ENCODE measurements around the gene IL10RA. TPM values are rescaled to one million over a fixed set of nuclear protein-coding genes. Genes with fewer than 3 reads are reported as not detected.

Gene IL10RA
- total and polyA plus RNA-seq, 2 experiments from 2014 or later = 0.10 TPM; not detected in 1

- 0 out of 2 replicates have a peak, but pooled peaks cover 4% of the 10 kb centered on the region for H3K27me3 ChIP-seq (ENCODE audit: insufficient read depth)
- H3F3A ChIP-seq (replicated peaks; ENCODE audit: low read depth) = no peaks in the 10 kb centered on the region
- H4K20me1 ChIP-seq (replicated peaks; ENCODE audit: insufficient read depth) = no peaks in the 10 kb centered on the region
- H3K27me3 Mint-ChIP-seq (ENCODE audit: insufficient read depth, low read depth, poor library complexity) = peaks cover 17% of the 10 kb centered on the region
- no peaks in the 10 kb centered on the region for H3K79me2 ChIP-seq (replicated peaks; ENCODE audit: insufficient read depth)
- H2AFZ ChIP-seq = no peak overlapping the region
- ATAC-seq = no peak
- no peaks in the 10 kb centered on the region for H3K9me2 ChIP-seq (ENCODE audit: insufficient read depth)
- H3K27ac Mint-ChIP-seq = no peak overlapping the region
- no peak overlapping the region for H3K27ac ChIP-seq (ENCODE audit: low read depth)
- H3K4me3 Mint-ChIP-seq = no peak overlapping the region
- TF ChIP-seq, protein P1, sequence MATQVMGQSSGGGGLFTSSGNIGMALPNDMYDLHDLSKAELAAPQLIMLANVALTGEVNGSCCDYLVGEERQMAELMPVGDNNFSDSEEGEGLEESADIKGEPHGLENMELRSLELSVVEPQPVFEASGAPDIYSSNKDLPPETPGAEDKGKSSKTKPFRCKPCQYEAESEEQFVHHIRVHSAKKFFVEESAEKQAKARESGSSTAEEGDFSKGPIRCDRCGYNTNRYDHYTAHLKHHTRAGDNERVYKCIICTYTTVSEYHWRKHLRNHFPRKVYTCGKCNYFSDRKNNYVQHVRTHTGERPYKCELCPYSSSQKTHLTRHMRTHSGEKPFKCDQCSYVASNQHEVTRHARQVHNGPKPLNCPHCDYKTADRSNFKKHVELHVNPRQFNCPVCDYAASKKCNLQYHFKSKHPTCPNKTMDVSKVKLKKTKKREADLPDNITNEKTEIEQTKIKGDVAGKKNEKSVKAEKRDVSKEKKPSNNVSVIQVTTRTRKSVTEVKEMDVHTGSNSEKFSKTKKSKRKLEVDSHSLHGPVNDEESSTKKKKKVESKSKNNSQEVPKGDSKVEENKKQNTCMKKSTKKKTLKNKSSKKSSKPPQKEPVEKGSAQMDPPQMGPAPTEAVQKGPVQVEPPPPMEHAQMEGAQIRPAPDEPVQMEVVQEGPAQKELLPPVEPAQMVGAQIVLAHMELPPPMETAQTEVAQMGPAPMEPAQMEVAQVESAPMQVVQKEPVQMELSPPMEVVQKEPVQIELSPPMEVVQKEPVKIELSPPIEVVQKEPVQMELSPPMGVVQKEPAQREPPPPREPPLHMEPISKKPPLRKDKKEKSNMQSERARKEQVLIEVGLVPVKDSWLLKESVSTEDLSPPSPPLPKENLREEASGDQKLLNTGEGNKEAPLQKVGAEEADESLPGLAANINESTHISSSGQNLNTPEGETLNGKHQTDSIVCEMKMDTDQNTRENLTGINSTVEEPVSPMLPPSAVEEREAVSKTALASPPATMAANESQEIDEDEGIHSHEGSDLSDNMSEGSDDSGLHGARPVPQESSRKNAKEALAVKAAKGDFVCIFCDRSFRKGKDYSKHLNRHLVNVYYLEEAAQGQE (IDR thresholded peaks at IDR 0.05; ENCODE audit: unreplicated experiment) = no peak
- no peak for TF ChIP-seq STAT1 (IDR thresholded peaks at IDR 0.05; ENCODE audit: unreplicated experiment)
- TF ChIP-seq ETS1 (IDR thresholded peaks at IDR 0.05) = no peak
- no peak for TF ChIP-seq ZNF331 (CRISPR knock-in tag; IDR thresholded peaks at IDR 0.05; ENCODE audit: low read depth)
- no peaks in the 10 kb centered on the region for H3K36me3 Mint-ChIP-seq (ENCODE audit: low read depth)
- DNase-seq (ENCODE audit: low spot score) = no peak
- H3K36me3 ChIP-seq (ENCODE audit: insufficient read depth) = no peaks in the 10 kb centered on the region
- H3K4me1 ChIP-seq (ENCODE audit: insufficient read depth) = no peaks in the 10 kb centered on the region
- no peak overlapping the region for H3K4me3 ChIP-seq
- peaks cover 5% of the 10 kb centered on the region; the same call in 1 of the 3 replicates for H3K9me3 Mint-ChIP-seq
- no peak overlapping the region for H3K4me2 ChIP-seq
- H3K4me1 Mint-ChIP-seq = peaks cover 6% of the 10 kb centered on the region; the same call in 2 of the 3 replicates
Measured at GRCh38 chr11:117980280-117980679, 5.9 kb upstream of the IL10RA start.

GRCh38 chr11:117980720-117981119, 5.5 kb upstream of the IL10RA start:
- Mint-ChIP-seq H3K9me3 (peaks cover 5% of the 10 kb centered on the region; the same call in 1 of the 3 replicates), H3K27me3 (ENCODE audit: insufficient read depth, low read depth, poor library complexity) (peaks cover 16% of the 10 kb centered on the region), H3K4me1 (peaks cover 6% of the 10 kb centered on the region; the same call in 2 of the 3 replicates), H3K27ac (no peak overlapping the region), H3K36me3 (ENCODE audit: low read depth) (no peaks in the 10 kb centered on the region), H3K4me3 (no peak overlapping the region)
- Histone ChIP-seq H3F3A (replicated peaks; ENCODE audit: low read depth) (no peaks in the 10 kb centered on the region), H3K4me2 (no peak overlapping the region), H3K27ac (ENCODE audit: low read depth) (no peak overlapping the region), H4K20me1 (replicated peaks; ENCODE audit: insufficient read depth) (no peaks in the 10 kb centered on the region), H3K4me3 (no peak overlapping the region), H2AFZ (no peak overlapping the region), H3K27me3 (ENCODE audit: insufficient read depth) (0 out of 2 replicates have a peak, but pooled peaks cover 8% of the 10 kb centered on the region), H3K4me1 (ENCODE audit: insufficient read depth) (no peaks in the 10 kb centered on the region), H3K79me2 (replicated peaks; ENCODE audit: insufficient read depth) (no peaks in the 10 kb centered on the region), H3K9me2 (ENCODE audit: insufficient read depth) (no peaks in the 10 kb centered on the region), H3K36me3 (ENCODE audit: insufficient read depth) (no peaks in the 10 kb centered on the region)
- no peak for ATAC-seq
- no peak for DNase-seq (ENCODE audit: low spot score)
- TF ChIP-seq, protein P2, sequence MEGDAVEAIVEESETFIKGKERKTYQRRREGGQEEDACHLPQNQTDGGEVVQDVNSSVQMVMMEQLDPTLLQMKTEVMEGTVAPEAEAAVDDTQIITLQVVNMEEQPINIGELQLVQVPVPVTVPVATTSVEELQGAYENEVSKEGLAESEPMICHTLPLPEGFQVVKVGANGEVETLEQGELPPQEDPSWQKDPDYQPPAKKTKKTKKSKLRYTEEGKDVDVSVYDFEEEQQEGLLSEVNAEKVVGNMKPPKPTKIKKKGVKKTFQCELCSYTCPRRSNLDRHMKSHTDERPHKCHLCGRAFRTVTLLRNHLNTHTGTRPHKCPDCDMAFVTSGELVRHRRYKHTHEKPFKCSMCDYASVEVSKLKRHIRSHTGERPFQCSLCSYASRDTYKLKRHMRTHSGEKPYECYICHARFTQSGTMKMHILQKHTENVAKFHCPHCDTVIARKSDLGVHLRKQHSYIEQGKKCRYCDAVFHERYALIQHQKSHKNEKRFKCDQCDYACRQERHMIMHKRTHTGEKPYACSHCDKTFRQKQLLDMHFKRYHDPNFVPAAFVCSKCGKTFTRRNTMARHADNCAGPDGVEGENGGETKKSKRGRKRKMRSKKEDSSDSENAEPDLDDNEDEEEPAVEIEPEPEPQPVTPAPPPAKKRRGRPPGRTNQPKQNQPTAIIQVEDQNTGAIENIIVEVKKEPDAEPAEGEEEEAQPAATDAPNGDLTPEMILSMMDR (conservative IDR thresholded peaks at IDR 0.05; ENCODE audit: low read depth in 2 of 2) = no peak
- no peak for TF ChIP-seq POLR2AphosphoS5 (IDR thresholded peaks at IDR 0.05; ENCODE audit: low read depth)
- no peak for TF ChIP-seq ZNF462 (CRISPR knock-in tag; IDR thresholded peaks at IDR 0.05)
- TF ChIP-seq ZNF331 (CRISPR knock-in tag; IDR thresholded peaks at IDR 0.05; ENCODE audit: low read depth) = no peak
